ENCODE measurements around the gene RCVRN.

The RCVRN gene

DNA sequence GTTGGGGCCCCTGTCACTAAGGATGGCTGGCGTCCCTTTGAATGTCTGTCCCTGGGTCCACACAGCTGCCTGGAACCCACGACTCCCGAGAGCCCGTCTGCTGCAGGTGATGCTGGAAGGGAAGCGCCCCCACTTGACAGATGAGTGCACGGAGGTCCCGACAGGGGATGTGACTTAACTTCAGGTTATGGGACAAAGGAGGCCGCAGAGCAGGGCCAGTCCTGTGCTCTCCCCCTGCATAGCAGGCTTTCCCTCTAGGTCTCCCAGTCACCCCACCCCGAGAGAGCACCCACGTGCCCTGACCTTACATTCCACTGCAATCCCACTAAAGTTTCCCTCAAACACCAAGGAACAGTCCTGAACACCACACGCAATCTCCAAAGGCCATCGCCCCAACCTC lies 6.0 kb upstream of the RCVRN start:
- no peaks in the 10 kb centered on the region for H4K20me1 ChIP-seq (ENCODE audit: insufficient read depth, low read length, poor library complexity, severe bottlenecking)
- no peak overlapping the region for H2AFZ ChIP-seq (ENCODE audit: low read length)
- H3K36me3 ChIP-seq (ENCODE audit: insufficient read depth, low read length): peaks cover 14% of the 10 kb centered on the region; the same call in 1 of the 2 replicates
- no peaks in the 10 kb centered on the region for H3K27me3 ChIP-seq (ENCODE audit: insufficient read depth, low read length, poor library complexity, severe bottlenecking)
- no peak overlapping the region for H3K9ac ChIP-seq (ENCODE audit: low read depth, low read length, poor library complexity, severe bottlenecking)
- H3F3A ChIP-seq (ENCODE audit: low read depth): no peaks in the 10 kb centered on the region
- H3K4me3 ChIP-seq (ENCODE audit: low read length, poor library complexity, severe bottlenecking): no peak overlapping the region
- no peak overlapping the region for H3K4me2 ChIP-seq (ENCODE audit: low read depth, low read length, poor library complexity, severe bottlenecking)
- H3K9me2 ChIP-seq (replicated peaks; ENCODE audit: low read depth, low read length): no peaks in the 10 kb centered on the region
- no peak for TF ChIP-seq EZH2phosphoT487 (IDR thresholded peaks at IDR 0.05; ENCODE audit: borderline replicate concordance)
- TF ChIP-seq, protein P1, sequence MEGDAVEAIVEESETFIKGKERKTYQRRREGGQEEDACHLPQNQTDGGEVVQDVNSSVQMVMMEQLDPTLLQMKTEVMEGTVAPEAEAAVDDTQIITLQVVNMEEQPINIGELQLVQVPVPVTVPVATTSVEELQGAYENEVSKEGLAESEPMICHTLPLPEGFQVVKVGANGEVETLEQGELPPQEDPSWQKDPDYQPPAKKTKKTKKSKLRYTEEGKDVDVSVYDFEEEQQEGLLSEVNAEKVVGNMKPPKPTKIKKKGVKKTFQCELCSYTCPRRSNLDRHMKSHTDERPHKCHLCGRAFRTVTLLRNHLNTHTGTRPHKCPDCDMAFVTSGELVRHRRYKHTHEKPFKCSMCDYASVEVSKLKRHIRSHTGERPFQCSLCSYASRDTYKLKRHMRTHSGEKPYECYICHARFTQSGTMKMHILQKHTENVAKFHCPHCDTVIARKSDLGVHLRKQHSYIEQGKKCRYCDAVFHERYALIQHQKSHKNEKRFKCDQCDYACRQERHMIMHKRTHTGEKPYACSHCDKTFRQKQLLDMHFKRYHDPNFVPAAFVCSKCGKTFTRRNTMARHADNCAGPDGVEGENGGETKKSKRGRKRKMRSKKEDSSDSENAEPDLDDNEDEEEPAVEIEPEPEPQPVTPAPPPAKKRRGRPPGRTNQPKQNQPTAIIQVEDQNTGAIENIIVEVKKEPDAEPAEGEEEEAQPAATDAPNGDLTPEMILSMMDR (conservative IDR thresholded peaks at IDR 0.05; ENCODE audit: low read length): no peak
- no peaks in the 10 kb centered on the region for H3K79me2 ChIP-seq (ENCODE audit: insufficient read depth, low read length)
- H3K9me3 ChIP-seq (ENCODE audit: insufficient read depth, low read depth, low read length): no peaks in the 10 kb centered on the region
- no peaks in the 10 kb centered on the region for H3K4me1 ChIP-seq (ENCODE audit: insufficient read depth, low read length, poor library complexity, severe bottlenecking)

DNA sequence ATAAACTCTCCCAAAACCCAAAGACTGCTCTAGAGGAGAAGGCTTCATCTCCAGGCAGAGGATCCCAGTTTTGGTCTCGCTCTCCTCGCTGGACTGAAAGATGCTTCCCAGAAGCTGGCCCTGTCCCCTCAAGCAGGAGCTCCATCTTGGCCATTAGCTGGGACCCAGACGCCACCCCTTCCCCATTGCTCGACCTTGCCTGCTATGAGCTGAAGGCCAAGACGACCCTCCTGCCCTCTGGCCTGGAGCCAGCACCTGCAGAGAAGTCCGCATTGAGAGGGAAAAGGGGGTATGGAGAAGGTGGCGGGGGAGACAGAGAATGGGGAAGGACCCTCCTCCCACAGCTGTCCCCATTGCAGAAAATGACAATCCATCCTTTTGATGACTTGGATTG lies 3.6 kb upstream of the RCVRN start:
- Histone ChIP-seq H3K36me3 (ENCODE audit: insufficient read depth, low read length) (peaks cover 5% of the 10 kb centered on the region; the same call in 1 of the 2 replicates), H3K9me2 (replicated peaks; ENCODE audit: low read depth, low read length) (no peaks in the 10 kb centered on the region), H3K4me2 (ENCODE audit: low read depth, low read length, poor library complexity, severe bottlenecking) (no peak overlapping the region), H3K9ac (ENCODE audit: low read depth, low read length, poor library complexity, severe bottlenecking) (no peak overlapping the region), H3K4me1 (ENCODE audit: insufficient read depth, low read length, poor library complexity, severe bottlenecking) (no peaks in the 10 kb centered on the region), H3K9me3 (ENCODE audit: insufficient read depth, low read depth, low read length) (no peaks in the 10 kb centered on the region), H3K27me3 (ENCODE audit: insufficient read depth, low read length, poor library complexity, severe bottlenecking) (no peaks in the 10 kb centered on the region), H3K4me3 (ENCODE audit: low read length, poor library complexity, severe bottlenecking) (no peak overlapping the region), H4K20me1 (ENCODE audit: insufficient read depth, low read length, poor library complexity, severe bottlenecking) (no peaks in the 10 kb centered on the region), H2AFZ (ENCODE audit: low read length) (no peak overlapping the region), H3F3A (ENCODE audit: low read depth) (no peaks in the 10 kb centered on the region), H3K79me2 (ENCODE audit: insufficient read depth, low read length) (no peaks in the 10 kb centered on the region)
- TF ChIP-seq EZH2phosphoT487 (IDR thresholded peaks at IDR 0.05; ENCODE audit: borderline replicate concordance): no peak
- TF ChIP-seq, protein P1 (conservative IDR thresholded peaks at IDR 0.05; ENCODE audit: low read length): no peak

DNA sequence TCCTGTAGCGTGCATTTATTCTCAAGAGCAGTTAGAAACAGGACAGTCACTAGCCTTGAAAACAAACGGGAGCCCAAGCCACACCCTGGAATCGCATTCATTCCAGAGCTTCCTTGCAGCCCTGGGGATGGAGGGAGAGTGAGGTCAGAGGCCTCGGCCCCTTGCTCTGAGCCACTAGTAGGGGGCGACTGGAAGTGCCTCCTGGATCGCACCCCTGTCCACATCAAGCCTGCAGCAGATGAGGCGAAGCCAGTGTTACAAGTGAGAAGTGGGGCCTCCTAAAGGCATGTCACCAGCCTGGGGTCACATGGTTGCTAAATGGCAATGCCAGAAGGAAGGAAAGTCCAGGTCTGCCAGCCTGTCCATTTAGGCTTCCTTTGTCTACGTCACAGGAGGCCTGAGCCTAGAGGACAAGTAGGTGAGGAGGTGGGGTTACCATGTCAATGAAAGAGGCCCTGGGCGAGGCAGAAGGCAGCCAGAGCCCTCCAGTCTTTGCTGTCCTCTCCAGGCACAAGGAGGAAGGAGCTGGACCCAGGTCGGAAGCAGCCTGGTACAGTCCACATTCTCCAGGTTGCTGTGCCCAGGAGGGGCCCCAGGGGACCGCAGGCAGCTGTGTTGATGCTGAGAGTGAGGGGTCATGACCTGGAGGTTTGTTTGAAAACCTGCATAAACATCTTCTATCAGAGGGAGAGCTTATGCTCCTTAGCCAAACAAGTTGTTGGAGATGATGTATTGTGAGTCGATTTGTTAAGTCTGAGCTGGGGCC lies 3.0 kb upstream of the RCVRN start:
- H4K20me1 ChIP-seq (ENCODE audit: insufficient read depth, low read length, poor library complexity, severe bottlenecking): no peaks in the 10 kb centered on the region
- H3K4me2 ChIP-seq (ENCODE audit: low read depth, low read length, poor library complexity, severe bottlenecking): no peak overlapping the region
- H3K4me3 ChIP-seq (ENCODE audit: low read length, poor library complexity, severe bottlenecking): no peak overlapping the region
- TF ChIP-seq EZH2phosphoT487 (IDR thresholded peaks at IDR 0.05; ENCODE audit: borderline replicate concordance): no peak
- TF ChIP-seq, protein P1 (conservative IDR thresholded peaks at IDR 0.05; ENCODE audit: low read length): no peak
- no peaks in the 10 kb centered on the region for H3K79me2 ChIP-seq (ENCODE audit: insufficient read depth, low read length)
- no peaks in the 10 kb centered on the region for H3K27me3 ChIP-seq (ENCODE audit: insufficient read depth, low read length, poor library complexity, severe bottlenecking)
- H3F3A ChIP-seq (ENCODE audit: low read depth): no peaks in the 10 kb centered on the region
- no peak overlapping the region for H2AFZ ChIP-seq (ENCODE audit: low read length)
- no peak overlapping the region for H3K9ac ChIP-seq (ENCODE audit: low read depth, low read length, poor library complexity, severe bottlenecking)
- H3K9me2 ChIP-seq (replicated peaks; ENCODE audit: low read depth, low read length): no peaks in the 10 kb centered on the region
- H3K9me3 ChIP-seq (ENCODE audit: insufficient read depth, low read depth, low read length): no peaks in the 10 kb centered on the region
- H3K4me1 ChIP-seq (ENCODE audit: insufficient read depth, low read length, poor library complexity, severe bottlenecking): no peaks in the 10 kb centered on the region
- peaks cover 2% of the 10 kb centered on the region; the same call in 1 of the 2 replicates for H3K36me3 ChIP-seq (ENCODE audit: insufficient read depth, low read length)

Measured in Loucy (cell line).